ENCODE results near the gene PIPOX. TPM values are rescaled to one million over a fixed set of nuclear protein-coding genes. Genes with fewer than 3 reads are reported as not detected.

PIPOX gene
- total RNA-seq, 1 donor from 2014 or later: 1.7 TPM

- H3K4me1 ChIP-seq: no peaks in the 10 kb centered on the region
- no peak overlapping the region for H3K4me3 ChIP-seq
- no peaks in the 10 kb centered on the region for H3K9me3 ChIP-seq
- no peak overlapping the region for H3K27ac ChIP-seq
- intact Hi-C loops (cut with DNase I): no loop called here
- TF ChIP-seq, protein P1, sequence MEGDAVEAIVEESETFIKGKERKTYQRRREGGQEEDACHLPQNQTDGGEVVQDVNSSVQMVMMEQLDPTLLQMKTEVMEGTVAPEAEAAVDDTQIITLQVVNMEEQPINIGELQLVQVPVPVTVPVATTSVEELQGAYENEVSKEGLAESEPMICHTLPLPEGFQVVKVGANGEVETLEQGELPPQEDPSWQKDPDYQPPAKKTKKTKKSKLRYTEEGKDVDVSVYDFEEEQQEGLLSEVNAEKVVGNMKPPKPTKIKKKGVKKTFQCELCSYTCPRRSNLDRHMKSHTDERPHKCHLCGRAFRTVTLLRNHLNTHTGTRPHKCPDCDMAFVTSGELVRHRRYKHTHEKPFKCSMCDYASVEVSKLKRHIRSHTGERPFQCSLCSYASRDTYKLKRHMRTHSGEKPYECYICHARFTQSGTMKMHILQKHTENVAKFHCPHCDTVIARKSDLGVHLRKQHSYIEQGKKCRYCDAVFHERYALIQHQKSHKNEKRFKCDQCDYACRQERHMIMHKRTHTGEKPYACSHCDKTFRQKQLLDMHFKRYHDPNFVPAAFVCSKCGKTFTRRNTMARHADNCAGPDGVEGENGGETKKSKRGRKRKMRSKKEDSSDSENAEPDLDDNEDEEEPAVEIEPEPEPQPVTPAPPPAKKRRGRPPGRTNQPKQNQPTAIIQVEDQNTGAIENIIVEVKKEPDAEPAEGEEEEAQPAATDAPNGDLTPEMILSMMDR (IDR thresholded peaks at IDR 0.05): no peak
- TF ChIP-seq POLR2A (IDR thresholded peaks at IDR 0.05) (no peak), POLR2AphosphoS5 (IDR thresholded peaks at IDR 0.05; ENCODE audit: insufficient read depth in 1 of 2, low read depth in 1 of 2) (no peak)
- no peak for DNase-seq (ENCODE audit: extremely low spot score in 2 of 2)
- H3K27me3 ChIP-seq: no peaks in the 10 kb centered on the region
- H3K36me3 ChIP-seq: peaks cover 0 to 91% of the 10 kb centered on the region in 2 donors
These were observed 47.2 kb downstream of the PIPOX start for GRCh38 chr17:29090108-29090507.

DNA sequence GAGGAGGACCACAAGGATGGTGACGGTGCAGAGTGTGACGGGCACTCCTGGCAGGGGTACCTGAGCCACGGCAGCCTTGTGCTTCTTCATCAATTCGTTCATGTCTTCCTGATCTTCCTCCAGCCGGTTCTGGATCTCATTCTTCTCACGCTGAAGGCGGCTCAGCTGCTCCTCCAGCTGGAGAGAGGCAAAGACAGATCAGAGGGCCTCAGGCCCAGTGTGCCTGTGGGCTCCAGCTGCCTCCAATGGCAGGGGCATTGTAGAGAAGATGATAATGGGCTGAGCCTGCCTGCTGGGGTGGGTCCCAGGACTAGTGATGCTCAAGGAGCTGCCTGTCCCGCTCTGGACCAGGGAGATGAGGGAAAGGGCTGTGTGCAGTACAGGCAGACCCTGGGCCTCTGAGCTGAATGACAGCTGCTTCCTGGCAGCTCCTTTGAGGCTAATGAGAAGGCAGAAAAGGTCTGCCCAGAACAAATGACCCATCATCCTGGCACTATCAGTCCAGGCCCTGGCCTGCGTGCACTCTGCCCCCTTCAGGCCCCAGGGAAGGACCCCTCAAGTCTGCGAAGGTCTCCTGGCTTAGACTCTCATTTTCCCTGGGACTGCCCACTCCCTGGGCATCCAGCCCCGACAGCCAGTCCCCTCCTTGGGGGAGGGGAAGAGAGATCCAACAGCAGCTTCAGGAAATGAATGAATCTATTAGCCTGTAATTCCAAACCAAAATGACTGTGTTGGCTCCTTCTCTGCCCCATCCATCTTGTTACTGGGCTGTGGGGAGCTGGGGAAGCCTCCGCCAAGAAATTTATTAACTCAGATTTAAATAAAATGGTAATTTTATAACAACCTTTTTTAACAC lies 48.0 kb downstream of the PIPOX start:
- Histone ChIP-seq H3K36me3 (peaks cover 0 to 89% of the 10 kb centered on the region in 2 donors), H3K9me3 (no peaks in the 10 kb centered on the region), H3K27ac (no peak overlapping the region), H3K4me3 (no peak overlapping the region), H3K4me1 (no peaks in the 10 kb centered on the region), H3K27me3 (no peaks in the 10 kb centered on the region)
- no peak for DNase-seq (ENCODE audit: extremely low spot score in 2 of 2)
- TF ChIP-seq POLR2A (IDR thresholded peaks at IDR 0.05) (no peak), POLR2AphosphoS5 (IDR thresholded peaks at IDR 0.05; ENCODE audit: insufficient read depth in 1 of 2, low read depth in 1 of 2) (no peak)
- TF ChIP-seq, protein P1 (IDR thresholded peaks at IDR 0.05): no peak
- intact Hi-C loops (cut with DNase I): no loop called here

GRCh38 chr17:29091606-29092289 lies 48.8 kb downstream of the PIPOX start:
- no peaks in the 10 kb centered on the region for H3K4me1 ChIP-seq
- H3K9me3 ChIP-seq: no peaks in the 10 kb centered on the region
- intact Hi-C loops (cut with DNase I): no loop called here
- TF ChIP-seq POLR2AphosphoS5 (IDR thresholded peaks at IDR 0.05; ENCODE audit: insufficient read depth in 1 of 2, low read depth in 1 of 2) (no peak), POLR2A (IDR thresholded peaks at IDR 0.05) (no peak)
- TF ChIP-seq, protein P1 (IDR thresholded peaks at IDR 0.05): no peak
- no peaks in the 10 kb centered on the region for H3K27me3 ChIP-seq
- DNase-seq (ENCODE audit: extremely low spot score in 2 of 2): no peak
- H3K36me3 ChIP-seq: peaks cover 0 to 89% of the 10 kb centered on the region in 2 donors
- H3K4me3 ChIP-seq: no peak overlapping the region
- no peak overlapping the region for H3K27ac ChIP-seq

DNA sequence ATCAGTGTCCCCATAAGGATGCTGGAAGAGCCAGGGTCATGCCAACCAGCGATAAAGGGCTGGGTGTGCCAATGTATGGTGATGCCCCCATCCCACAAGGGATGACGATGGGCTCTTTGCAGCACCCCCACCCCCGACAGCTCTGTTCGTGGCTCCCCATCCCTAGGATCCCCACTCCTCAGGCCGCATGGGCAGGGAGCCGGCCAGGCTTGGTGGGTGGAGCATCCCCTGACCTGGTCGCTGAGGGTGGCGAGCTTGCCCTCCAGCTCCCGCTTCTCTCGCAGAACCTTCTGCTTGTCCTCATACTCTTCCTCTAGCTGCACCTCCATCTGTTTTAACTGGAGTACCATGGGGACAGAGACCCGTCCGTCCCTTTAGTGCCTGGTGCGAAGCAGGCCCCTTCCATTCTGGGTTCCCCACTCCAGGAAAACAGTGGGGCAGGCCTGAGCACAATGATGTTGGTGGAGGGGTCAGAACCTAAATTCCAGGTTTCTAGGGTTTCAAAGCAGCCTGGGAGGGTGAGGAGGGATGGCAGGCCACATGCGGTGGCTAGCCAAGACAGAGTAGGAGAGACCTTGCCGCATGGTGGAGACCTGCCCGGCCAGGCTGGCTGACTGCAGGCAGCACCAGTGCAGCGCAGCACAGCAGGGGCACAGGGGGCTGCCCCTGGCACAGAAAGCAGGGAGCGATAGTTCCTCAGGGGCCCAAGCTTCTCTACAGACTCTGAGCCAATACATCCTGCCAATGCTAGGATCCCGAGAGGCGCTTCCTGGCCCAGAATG lies 50.3 kb downstream of the PIPOX start:
- Histone ChIP-seq H3K9me3 (no peaks in the 10 kb centered on the region), H3K4me3 (no peak overlapping the region), H3K27ac (no peak overlapping the region), H3K27me3 (no peaks in the 10 kb centered on the region), H3K4me1 (no peaks in the 10 kb centered on the region), H3K36me3 (peaks cover 0 to 91% of the 10 kb centered on the region in 2 donors)
- intact Hi-C loops (cut with DNase I): no loop called here
- no peak for DNase-seq (ENCODE audit: extremely low spot score in 2 of 2)
- TF ChIP-seq, protein P1 (IDR thresholded peaks at IDR 0.05): no peak
- TF ChIP-seq POLR2AphosphoS5 (IDR thresholded peaks at IDR 0.05; ENCODE audit: insufficient read depth in 1 of 2, low read depth in 1 of 2) (no peak), POLR2A (IDR thresholded peaks at IDR 0.05) (no peak)

Measured in vagina (tissue), 2 donors.